Measurements from ENCODE around the gene LENG1. TPM values are rescaled to one million over a fixed set of nuclear protein-coding genes. Genes with fewer than 3 reads are reported as not detected.

Gene LENG1
- total and polyA plus RNA-seq, 2 experiments from 2014 or later = 4.7 to 17.2 TPM

- no peak overlapping the region for H3K27ac Mint-ChIP-seq
- Histone ChIP-seq H3K4me3 (no peak overlapping the region), H3K36me3 (ENCODE audit: insufficient read depth) (peaks cover 10% of the 10 kb centered on the region; the same call in 1 of the 2 replicates), H3K79me2 (replicated peaks; ENCODE audit: insufficient read depth) (no peaks in the 10 kb centered on the region), H4K20me1 (replicated peaks; ENCODE audit: insufficient read depth) (no peaks in the 10 kb centered on the region; the same call in 1 of the 2 replicates), H3K27ac (ENCODE audit: low read depth) (no peak overlapping the region), H3F3A (replicated peaks; ENCODE audit: low read depth) (0 out of 2 replicates have a peak, but pooled peaks cover 2% of the 10 kb centered on the region), H3K27me3 (ENCODE audit: insufficient read depth) (no peaks in the 10 kb centered on the region), H3K9me2 (ENCODE audit: insufficient read depth) (no peaks in the 10 kb centered on the region), H3K4me1 (ENCODE audit: insufficient read depth) (no peaks in the 10 kb centered on the region), H2AFZ (no peak overlapping the region), H3K4me2 (no peak overlapping the region)
- no peak overlapping the region for H3K4me3 Mint-ChIP-seq
- H3K36me3 Mint-ChIP-seq (ENCODE audit: low read depth) = peaks cover 68% of the 10 kb centered on the region
- no peak for TF ChIP-seq ZNF114 (CRISPR knock-in tag; IDR thresholded peaks at IDR 0.05)
- TF ChIP-seq CREB1 (CRISPR knock-in tag; IDR thresholded peaks at IDR 0.05; ENCODE audit: low read depth) = no peak
- no peak for TF ChIP-seq JUNB (IDR thresholded peaks at IDR 0.05; ENCODE audit: unreplicated experiment)
- TF ChIP-seq, protein P1, sequence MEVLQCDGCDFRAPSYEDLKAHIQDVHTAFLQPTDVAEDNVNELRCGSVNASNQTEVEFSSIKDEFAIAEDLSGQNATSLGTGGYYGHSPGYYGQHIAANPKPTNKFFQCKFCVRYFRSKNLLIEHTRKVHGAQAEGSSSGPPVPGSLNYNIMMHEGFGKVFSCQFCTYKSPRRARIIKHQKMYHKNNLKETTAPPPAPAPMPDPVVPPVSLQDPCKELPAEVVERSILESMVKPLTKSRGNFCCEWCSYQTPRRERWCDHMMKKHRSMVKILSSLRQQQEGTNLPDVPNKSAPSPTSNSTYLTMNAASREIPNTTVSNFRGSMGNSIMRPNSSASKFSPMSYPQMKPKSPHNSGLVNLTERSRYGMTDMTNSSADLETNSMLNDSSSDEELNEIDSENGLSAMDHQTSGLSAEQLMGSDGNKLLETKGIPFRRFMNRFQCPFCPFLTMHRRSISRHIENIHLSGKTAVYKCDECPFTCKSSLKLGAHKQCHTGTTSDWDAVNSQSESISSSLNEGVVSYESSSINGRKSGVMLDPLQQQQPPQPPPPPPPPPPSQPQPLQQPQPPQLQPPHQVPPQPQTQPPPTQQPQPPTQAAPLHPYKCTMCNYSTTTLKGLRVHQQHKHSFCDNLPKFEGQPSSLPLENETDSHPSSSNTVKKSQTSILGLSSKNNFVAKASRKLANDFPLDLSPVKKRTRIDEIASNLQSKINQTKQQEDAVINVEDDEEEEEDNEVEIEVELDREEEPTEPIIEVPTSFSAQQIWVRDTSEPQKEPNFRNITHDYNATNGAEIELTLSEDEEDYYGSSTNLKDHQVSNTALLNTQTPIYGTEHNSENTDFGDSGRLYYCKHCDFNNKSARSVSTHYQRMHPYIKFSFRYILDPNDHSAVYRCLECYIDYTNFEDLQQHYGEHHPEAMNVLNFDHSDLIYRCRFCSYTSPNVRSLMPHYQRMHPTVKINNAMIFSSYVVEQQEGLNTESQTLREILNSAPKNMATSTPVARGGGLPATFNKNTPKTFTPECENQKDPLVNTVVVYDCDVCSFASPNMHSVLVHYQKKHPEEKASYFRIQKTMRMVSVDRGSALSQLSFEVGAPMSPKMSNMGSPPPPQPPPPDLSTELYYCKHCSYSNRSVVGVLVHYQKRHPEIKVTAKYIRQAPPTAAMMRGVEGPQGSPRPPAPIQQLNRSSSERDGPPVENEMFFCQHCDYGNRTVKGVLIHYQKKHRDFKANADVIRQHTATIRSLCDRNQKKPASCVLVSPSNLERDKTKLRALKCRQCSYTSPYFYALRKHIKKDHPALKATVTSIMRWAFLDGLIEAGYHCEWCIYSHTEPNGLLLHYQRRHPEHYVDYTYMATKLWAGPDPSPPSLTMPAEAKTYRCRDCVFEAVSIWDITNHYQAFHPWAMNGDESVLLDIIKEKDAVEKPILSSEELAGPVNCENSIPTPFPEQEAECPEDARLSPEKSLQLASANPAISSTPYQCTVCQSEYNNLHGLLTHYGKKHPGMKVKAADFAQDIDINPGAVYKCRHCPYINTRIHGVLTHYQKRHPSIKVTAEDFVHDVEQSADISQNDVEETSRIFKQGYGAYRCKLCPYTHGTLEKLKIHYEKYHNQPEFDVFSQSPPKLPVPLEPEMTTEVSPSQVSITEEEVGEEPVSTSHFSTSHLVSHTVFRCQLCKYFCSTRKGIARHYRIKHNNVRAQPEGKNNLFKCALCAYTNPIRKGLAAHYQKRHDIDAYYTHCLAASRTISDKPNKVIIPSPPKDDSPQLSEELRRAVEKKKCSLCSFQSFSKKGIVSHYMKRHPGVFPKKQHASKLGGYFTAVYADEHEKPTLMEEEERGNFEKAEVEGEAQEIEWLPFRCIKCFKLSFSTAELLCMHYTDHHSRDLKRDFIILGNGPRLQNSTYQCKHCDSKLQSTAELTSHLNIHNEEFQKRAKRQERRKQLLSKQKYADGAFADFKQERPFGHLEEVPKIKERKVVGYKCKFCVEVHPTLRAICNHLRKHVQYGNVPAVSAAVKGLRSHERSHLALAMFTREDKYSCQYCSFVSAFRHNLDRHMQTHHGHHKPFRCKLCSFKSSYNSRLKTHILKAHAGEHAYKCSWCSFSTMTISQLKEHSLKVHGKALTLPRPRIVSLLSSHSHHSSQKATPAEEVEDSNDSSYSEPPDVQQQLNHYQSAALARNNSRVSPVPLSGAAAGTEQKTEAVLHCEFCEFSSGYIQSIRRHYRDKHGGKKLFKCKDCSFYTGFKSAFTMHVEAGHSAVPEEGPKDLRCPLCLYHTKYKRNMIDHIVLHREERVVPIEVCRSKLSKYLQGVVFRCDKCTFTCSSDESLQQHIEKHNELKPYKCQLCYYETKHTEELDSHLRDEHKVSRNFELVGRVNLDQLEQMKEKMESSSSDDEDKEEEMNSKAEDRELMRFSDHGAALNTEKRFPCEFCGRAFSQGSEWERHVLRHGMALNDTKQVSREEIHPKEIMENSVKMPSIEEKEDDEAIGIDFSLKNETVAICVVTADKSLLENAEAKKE (CRISPR knock-in tag; IDR thresholded peaks at IDR 0.05) = no peak
- no peak for TF ChIP-seq ZNF331 (CRISPR knock-in tag; IDR thresholded peaks at IDR 0.05; ENCODE audit: low read depth)
- no peak for TF ChIP-seq EZH2 (IDR thresholded peaks at IDR 0.05; ENCODE audit: low read depth, unreplicated experiment)
- no peaks in the 10 kb centered on the region for H3K9me3 Mint-ChIP-seq
- no peak for DNase-seq (ENCODE audit: low spot score)
- H3K4me1 Mint-ChIP-seq = no peaks in the 10 kb centered on the region
- peaks cover 14% of the 10 kb centered on the region for H3K27me3 Mint-ChIP-seq (ENCODE audit: insufficient read depth, low read depth, poor library complexity)
- ATAC-seq = no peak
These were observed 35.8 kb downstream of the LENG1 start for GRCh38 chr19:54123682-54124081.

- no peak overlapping the region for H3K4me2 ChIP-seq
- Mint-ChIP-seq H3K9me3 (no peaks in the 10 kb centered on the region; the same call in 2 of the 3 replicates), H3K4me3 (no peak overlapping the region), H3K27ac (no peak overlapping the region), H3K4me1 (no peaks in the 10 kb centered on the region; the same call in 2 of the 3 replicates), H3K36me3 (ENCODE audit: low read depth) (peaks cover 66% of the 10 kb centered on the region), H3K27me3 (ENCODE audit: insufficient read depth, low read depth, poor library complexity) (peaks cover 11% of the 10 kb centered on the region)
- DNase-seq (ENCODE audit: low spot score) (no peak), ATAC-seq (no peak)
- peaks cover 14% of the 10 kb centered on the region for H3K79me2 ChIP-seq (replicated peaks; ENCODE audit: insufficient read depth)
- TF ChIP-seq CREB1 (CRISPR knock-in tag; IDR thresholded peaks at IDR 0.05; ENCODE audit: low read depth) (no peak), EZH2 (IDR thresholded peaks at IDR 0.05; ENCODE audit: low read depth, unreplicated experiment) (no peak), STAT1 (IDR thresholded peaks at IDR 0.05; ENCODE audit: unreplicated experiment) (no peak), NANOG (IDR thresholded peaks at IDR 0.05; ENCODE audit: borderline replicate concordance) (no peak), JUNB (IDR thresholded peaks at IDR 0.05; ENCODE audit: unreplicated experiment) (no peak)
- TF ChIP-seq, protein P2, sequence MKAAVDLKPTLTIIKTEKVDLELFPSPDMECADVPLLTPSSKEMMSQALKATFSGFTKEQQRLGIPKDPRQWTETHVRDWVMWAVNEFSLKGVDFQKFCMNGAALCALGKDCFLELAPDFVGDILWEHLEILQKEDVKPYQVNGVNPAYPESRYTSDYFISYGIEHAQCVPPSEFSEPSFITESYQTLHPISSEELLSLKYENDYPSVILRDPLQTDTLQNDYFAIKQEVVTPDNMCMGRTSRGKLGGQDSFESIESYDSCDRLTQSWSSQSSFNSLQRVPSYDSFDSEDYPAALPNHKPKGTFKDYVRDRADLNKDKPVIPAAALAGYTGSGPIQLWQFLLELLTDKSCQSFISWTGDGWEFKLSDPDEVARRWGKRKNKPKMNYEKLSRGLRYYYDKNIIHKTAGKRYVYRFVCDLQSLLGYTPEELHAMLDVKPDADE (IDR thresholded peaks at IDR 0.05) = no peak
- H3K36me3 ChIP-seq (ENCODE audit: insufficient read depth) = 0 out of 2 replicates have a peak, but pooled peaks cover 7% of the 10 kb centered on the region
- H3F3A ChIP-seq (replicated peaks; ENCODE audit: low read depth) = 0 out of 2 replicates have a peak, but pooled peaks cover 2% of the 10 kb centered on the region
- no peaks in the 10 kb centered on the region for H3K27me3 ChIP-seq (ENCODE audit: insufficient read depth)
- no peak overlapping the region for H2AFZ ChIP-seq
- H3K4me3 ChIP-seq = no peak overlapping the region
- peaks cover 6% of the 10 kb centered on the region; the same call in 1 of the 2 replicates for H3K4me1 ChIP-seq (ENCODE audit: insufficient read depth)
- H3K9me2 ChIP-seq (ENCODE audit: insufficient read depth) = no peaks in the 10 kb centered on the region
- no peaks in the 10 kb centered on the region; the same call in 1 of the 2 replicates for H4K20me1 ChIP-seq (replicated peaks; ENCODE audit: insufficient read depth)
- H3K27ac ChIP-seq (ENCODE audit: low read depth) = no peak overlapping the region
These were observed 38.3 kb downstream of the LENG1 start for GRCh38 chr19:54121259-54121658.

Measured in GM23338 (cell line).